NCI-H2196 (cell line): ENCODE data around the gene IQCE.

Experiments
- DNase-seq: peaks from one replicate; lab custom pipeline; 2025; ENCODE audit not compliant: unreplicated experiment; lab: John Stamatoyannopoulos, UW

Gene IQCE

DNA sequence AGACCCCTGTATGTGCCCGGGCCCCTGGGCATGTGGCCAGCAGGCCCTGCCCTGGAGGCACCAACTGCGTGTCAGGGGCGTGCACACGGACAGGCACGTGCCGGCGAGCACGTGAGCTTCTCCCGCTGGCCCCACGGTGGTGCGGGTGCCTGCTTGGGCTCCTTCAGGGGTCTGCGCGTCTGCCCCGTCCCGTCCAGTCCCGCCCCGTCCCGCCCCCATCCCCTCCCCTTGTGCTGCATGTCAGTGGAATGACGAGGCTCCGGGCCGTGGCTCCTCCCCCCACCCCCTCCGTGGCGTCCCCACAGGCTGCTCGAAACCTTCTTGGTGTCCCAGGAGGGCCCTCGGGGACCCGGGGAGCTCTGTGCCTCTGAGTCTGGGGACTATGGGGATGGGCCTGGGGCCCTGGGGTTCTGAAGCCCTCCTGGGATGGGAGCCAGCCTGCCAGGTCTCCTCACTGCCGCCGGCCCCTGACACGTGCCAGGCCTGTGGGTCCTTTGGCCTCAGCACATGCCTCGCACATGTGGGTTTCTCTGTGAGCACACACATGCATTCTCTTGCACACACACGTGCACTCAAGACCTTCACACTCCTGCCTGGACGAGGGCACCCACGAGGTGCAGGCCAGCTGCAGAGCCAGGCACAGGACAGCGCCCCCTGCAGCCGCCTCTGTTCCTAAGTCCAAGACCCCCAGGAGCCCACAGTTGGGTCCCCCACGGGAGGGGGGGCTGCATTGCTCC lies 101.7 kb downstream of the IQCE start:
- no peak for DNase-seq

DNA sequence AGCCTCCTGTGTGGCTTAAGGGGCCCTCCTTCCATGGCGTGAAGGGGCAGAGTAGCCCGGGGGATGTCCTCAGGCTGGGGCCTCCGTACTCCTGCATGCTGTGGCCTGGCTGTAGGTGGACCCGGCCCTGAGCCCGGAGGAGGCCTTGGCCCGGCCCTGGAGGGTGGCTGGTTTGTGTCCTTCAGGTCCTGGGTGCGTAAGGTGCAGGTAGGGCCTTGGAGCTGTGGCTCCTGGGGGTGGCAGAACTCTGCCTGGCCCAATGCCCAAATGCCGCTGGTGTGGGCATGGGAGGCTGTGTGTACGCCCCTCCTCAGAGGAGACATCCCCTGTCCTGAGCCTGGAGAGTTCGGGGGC lies 102.3 kb downstream of the IQCE start:
- no peak for DNase-seq

- no peak for DNase-seq
These were observed 103.0 kb downstream of the IQCE start for GRCh38 chr7:2661602-2662272.

GRCh38 chr7:2662273-2663120 lies 103.7 kb downstream of the IQCE start:
- no peak for DNase-seq

DNA sequence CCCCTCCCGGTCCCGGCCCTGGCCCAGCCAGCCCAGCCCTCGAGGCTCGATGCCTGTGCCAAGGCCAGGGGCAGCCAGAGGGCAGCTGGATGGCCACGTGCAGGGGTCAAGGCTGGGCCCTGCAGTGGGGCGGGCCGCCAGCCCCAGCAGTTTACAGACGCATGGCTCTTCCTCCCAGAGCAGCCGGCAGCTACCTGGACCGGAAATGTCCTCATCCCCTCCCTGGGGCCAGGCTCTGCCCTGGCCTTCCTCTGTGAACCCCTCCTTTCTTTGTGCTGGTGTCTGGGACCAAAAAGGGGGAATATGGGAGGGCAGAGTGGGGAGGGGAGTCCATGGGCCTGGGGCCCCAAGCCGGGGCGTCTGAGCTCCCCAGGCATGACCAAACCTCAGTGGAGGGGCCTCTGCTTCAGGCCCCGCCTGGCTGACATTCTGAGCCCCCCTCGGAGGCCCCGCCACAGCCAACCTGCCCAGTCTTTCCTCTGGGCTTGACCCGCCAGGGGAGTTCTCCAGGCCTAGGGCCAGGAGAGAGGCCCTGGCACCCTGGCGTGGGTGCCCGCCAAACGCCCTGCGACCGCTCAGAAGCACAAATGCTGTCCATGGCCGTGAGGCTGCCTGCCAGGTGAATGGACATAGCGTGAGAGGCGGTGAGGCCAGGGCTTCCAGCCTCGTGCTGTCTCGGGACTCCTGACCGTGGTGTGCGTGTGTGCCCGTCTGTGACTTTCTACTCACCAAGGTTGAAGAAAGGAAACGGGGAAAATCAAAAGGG lies 104.5 kb downstream of the IQCE start:
- DNase-seq, result no peak

DNA sequence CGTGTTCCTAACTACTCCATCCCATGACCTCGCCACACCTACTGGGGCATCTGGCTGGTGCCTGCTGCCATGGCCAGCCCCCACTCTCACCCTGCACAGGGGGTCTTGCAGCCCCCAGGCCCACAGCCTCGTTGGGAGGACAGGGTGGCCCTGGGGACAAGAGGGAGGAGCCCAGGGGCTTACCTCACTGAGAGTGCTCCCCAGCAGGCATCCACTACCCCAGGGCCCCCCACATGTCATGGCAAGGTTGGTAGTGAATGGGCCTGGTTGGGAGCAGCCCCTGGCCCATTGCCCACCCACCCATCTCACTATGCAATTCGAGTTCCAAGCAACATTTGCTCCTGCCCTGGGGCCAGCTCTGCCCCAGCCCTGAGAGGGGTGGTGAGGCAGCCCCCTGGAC lies 105.2 kb downstream of the IQCE start:
- DNase-seq, result no peak
